Gastrocnemius medialis (tissue), 4 donors: ENCODE results near the gene MYO1E.

ENCODE experiments used
- CTCF ChIP-seq, 5 experiments: fragments of 450-650 bp in 3 of 5; fragments of 200-600 bp in 2 of 5; sonication (generic) in 2 of 5; IDR thresholded peaks in 4 of 5; conservative IDR thresholded peaks in 1 of 5; 1 replicate in 4 of 5; 2 replicates in 1 of 5; pipeline ENCODE4 v1.5.1; 2016 to 2019; ENCODE audit warnings: antibody characterized with exemption in 5 of 5, mild to moderate bottlenecking in 3 of 5, moderate library complexity in 3 of 5
- POLR2A ChIP-seq, 2 donors: fragments of 450-650 bp; IDR thresholded peaks; one replicate each; pipeline ENCODE4 v1.6.1; 2017; ENCODE audit warnings: antibody characterized with exemption in 2 of 2, mild to moderate bottlenecking in 2 of 2, moderate library complexity in 2 of 2

DNA sequence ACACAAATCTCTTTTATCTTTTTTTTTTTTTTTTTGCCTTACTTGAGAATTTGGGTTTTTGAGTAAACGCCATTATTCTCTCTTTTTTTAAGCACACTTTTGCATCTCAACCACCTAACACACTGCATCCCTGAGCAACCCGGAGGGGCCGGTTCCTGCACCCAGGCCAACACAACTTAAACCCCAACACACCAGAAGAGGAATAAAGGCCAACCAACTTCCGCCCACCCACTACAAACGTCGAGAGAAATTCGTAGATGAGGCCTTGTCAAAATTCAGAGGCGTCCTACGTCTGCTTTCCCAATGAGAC is 268.1 kb downstream of the MYO1E start:
- TF ChIP-seq CTCF (IDR thresholded peaks at IDR 0.05 in 4 of 5, conservative IDR thresholded peaks at IDR 0.05 in 1 of 5), result no peak
- TF ChIP-seq POLR2A (IDR thresholded peaks at IDR 0.05), result no peak
